CD4-positive, alpha-beta memory T cell (primary cell): ENCODE measurements around the gene GPR89A. TPM values are rescaled to one million over a fixed set of nuclear protein-coding genes. Genes with fewer than 3 reads are reported as not detected.
"Not testable (repeated sequence)": the region's sequence is repeated elsewhere in the genome, so short reads cannot be mapped to it uniquely, and the experiment has no call there.

Experiments used
- CTCF ChIA-PET: fragments of 350-600 bp; sonication (Branson Sonifier 250); formaldehyde crosslinking; loops from one replicate; lab custom pipeline; 2021; ENCODE audit warnings: inconsistent platforms; ENCODE audit not compliant: partially characterized antibody; lab: Charles Lee
- POLR2A ChIA-PET: fragments of 350-600 bp; sonication (Branson Sonifier 250); formaldehyde crosslinking; loops from one replicate; lab custom pipeline; 2021; ENCODE audit not compliant: partially characterized antibody; lab: Charles Lee
- DNase-seq, 5 donors: peaks; one replicate each; pipeline versions ENCODE4 v3.0.0 to v3.0.0-alpha.2; 2020 to 2022; ENCODE audit warnings: mixed read lengths in 1 of 5
- H3K27ac ChIP-seq: one replicate; pipeline ENCODE4 v1.7.0; 2013; ENCODE audit warnings: low read depth, low read length
- H3K27me3 ChIP-seq: 2 replicates; pipeline ENCODE4 v1.7.0; 2013; ENCODE audit warnings: mild to moderate bottlenecking, low read length, moderate library complexity; ENCODE audit not compliant: insufficient read depth
- H3K36me3 ChIP-seq: 2 replicates; pipeline ENCODE4 v1.7.0; 2013; ENCODE audit warnings: mild to moderate bottlenecking, low read length, moderate library complexity; ENCODE audit not compliant: insufficient read depth
- H3K4me1 ChIP-seq: 2 replicates; pipeline ENCODE4 v1.7.0; 2013; ENCODE audit warnings: mild to moderate bottlenecking, low read length, moderate library complexity; ENCODE audit not compliant: insufficient read depth
- H3K4me3 ChIP-seq, 2 donors: one replicate each; pipeline ENCODE4 v1.7.0; 2013; ENCODE audit warnings: low read length in 2 of 2, mild to moderate bottlenecking in 1 of 2
- H3K9me3 ChIP-seq, 2 donors: one replicate each; pipeline ENCODE4 v1.7.0; 2013; ENCODE audit warnings: low read length in 2 of 2, control low read depth in 1 of 2; ENCODE audit not compliant: control insufficient read depth in 1 of 2
- H3K27ac Mint-ChIP-seq, 7 donors: one replicate each; pipeline ENCODE4 v1.8.0; 2020 to 2021; ENCODE audit warnings: mixed read lengths in 7 of 7, mild to moderate bottlenecking in 6 of 7, inconsistent platforms in 3 of 7, moderate library complexity in 3 of 7
- H3K27me3 Mint-ChIP-seq, 2 donors: one replicate each; pipeline ENCODE4 v1.8.0; 2020 to 2021; ENCODE audit warnings: mixed read lengths in 2 of 2
- H3K36me3 Mint-ChIP-seq, 2 donors: one replicate each; pipeline ENCODE4 v1.8.0; 2020 to 2021; ENCODE audit warnings: mixed read lengths in 2 of 2, inconsistent platforms in 1 of 2, mild to moderate bottlenecking in 1 of 2
- H3K4me1 Mint-ChIP-seq, 4 donors: one replicate each; pipeline ENCODE4 v1.8.0; 2020 to 2021; ENCODE audit warnings: mixed read lengths in 4 of 4, mild to moderate bottlenecking in 1 of 4
- H3K4me3 Mint-ChIP-seq, 8 donors: one replicate each; pipeline ENCODE4 v1.8.0; 2020 to 2021; ENCODE audit warnings: mixed read lengths in 8 of 8, mild to moderate bottlenecking in 7 of 8, moderate library complexity in 6 of 8, inconsistent platforms in 3 of 8
- H3K9me3 Mint-ChIP-seq, 8 donors: one replicate each; pipeline ENCODE4 v1.8.0; 2020 to 2021; ENCODE audit warnings: mixed read lengths in 8 of 8, mild to moderate bottlenecking in 5 of 8, inconsistent platforms in 3 of 8, moderate library complexity in 1 of 8
- intact Hi-C: fragments of 100-400 bp; cut with micrococcal nuclease; formaldehyde crosslinking; loops from one replicate; pipeline ENCODE4 v1.15.1; 2023
- polyA plus RNA-seq, 2 donors: library from polyadenylated mRNA; unstranded; fragments of 300-500 nt; fragmentation: Illumina TruSeq; gene quantifications; one replicate each; pipeline ENCODE4 v1.2.3, GENCODE V29; 2021
- total RNA-seq, 2 experiments: library from RNA; stranded (reverse); gene quantifications; one replicate each; pipeline ENCODE4 v1.2.3, GENCODE V29; 2021

GPR89A gene
- total and polyA plus RNA-seq, 4 experiments from 2014 or later, result 20.4 to 32.8 (median 25.6) TPM

DNA sequence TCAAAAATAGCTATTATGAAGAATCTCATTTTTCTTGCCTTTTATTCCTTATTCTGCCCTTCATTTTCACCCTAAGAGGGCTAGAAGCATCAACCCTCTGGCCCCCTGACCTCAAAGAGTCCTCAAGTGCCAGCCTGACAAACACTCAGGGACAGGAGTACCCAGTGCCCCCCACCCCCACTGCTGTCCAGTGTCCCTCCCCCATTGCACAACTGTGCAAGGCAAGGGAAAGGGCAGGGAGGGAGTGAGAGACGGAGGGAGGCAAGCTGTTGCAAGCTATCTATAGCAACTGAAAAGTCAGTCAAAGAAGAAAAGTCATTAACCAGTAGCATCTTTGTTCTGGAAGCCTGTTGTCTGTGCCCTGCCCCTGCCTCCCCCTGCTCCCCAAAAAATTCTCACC lies 78.3 kb downstream of the GPR89A start:
- H3K36me3 Mint-ChIP-seq, H3K27me3 ChIP-seq, DNase-seq, H3K9me3 ChIP-seq, H3K4me3 ChIP-seq, POLR2A ChIA-PET, intact Hi-C loops, H3K9me3 Mint-ChIP-seq, H3K27ac ChIP-seq, H3K27ac Mint-ChIP-seq, CTCF ChIA-PET, H3K36me3 ChIP-seq, H3K4me3 Mint-ChIP-seq, H3K27me3 Mint-ChIP-seq: not testable (repeated sequence)
- peaks cover 23% of the 10 kb centered on the region for H3K4me1 ChIP-seq
- peaks cover 17 to 33% (median 28%) of the 10 kb centered on the region in 4 donors for H3K4me1 Mint-ChIP-seq

- ChIA-PET CTCF (interaction anchor here (1.2 kb wide), 1 partner anchor 32 kb away, joined by 4 read pairs; no protein-coding TSS in a partner anchor), POLR2A (no interaction called here)
- DNase-seq, result no peak
- Mint-ChIP-seq H3K27ac (peak overlapping the region in 6 of 7 donors; percentile 46 to 88 (median 55)), H3K36me3 (no peaks in the 10 kb centered on the region), H3K9me3 (no peaks in the 10 kb centered on the region), H3K27me3 (no peaks in the 10 kb centered on the region), H3K4me1 (peaks cover 18 to 42% (median 32%) of the 10 kb centered on the region in 4 donors), H3K4me3 (peak overlapping the region in 2 of 8 donors; percentile 18 to 51)
- Histone ChIP-seq H3K4me3 (no peak overlapping the region), H3K36me3 (no peaks in the 10 kb centered on the region), H3K27ac (no peak overlapping the region), H3K27me3 (no peaks in the 10 kb centered on the region), H3K9me3 (no peaks in the 10 kb centered on the region), H3K4me1 (peaks cover 27% of the 10 kb centered on the region)
- intact Hi-C loops, result no loop called here
Observed at GRCh38 chr1:145688328-145688727, 80.5 kb downstream of the GPR89A start.

- no peak for DNase-seq
- no peaks in the 10 kb centered on the region for H3K27me3 ChIP-seq
- H3K27ac ChIP-seq, result no peak overlapping the region
- Mint-ChIP-seq H3K4me3 (no peak overlapping the region), H3K27me3 (no peaks in the 10 kb centered on the region), H3K4me1 (peaks cover 18 to 42% (median 32%) of the 10 kb centered on the region in 4 donors), H3K9me3 (no peaks in the 10 kb centered on the region), H3K27ac (peak overlapping the region; percentile 38 to 96 (median 82)), H3K36me3 (no peaks in the 10 kb centered on the region)
- ChIA-PET POLR2A (no interaction called here), CTCF (interaction anchor here (1.2 kb wide), 1 partner anchor 32 kb away, joined by 4 read pairs; no protein-coding TSS in a partner anchor)
- H3K4me1 ChIP-seq, result peaks cover 27% of the 10 kb centered on the region
- H3K9me3 ChIP-seq, result no peaks in the 10 kb centered on the region
- H3K36me3 ChIP-seq, result no peaks in the 10 kb centered on the region
- intact Hi-C loops, result no loop called here
- no peak overlapping the region for H3K4me3 ChIP-seq
Observed at GRCh38 chr1:145688924-145689323, 81.1 kb downstream of the GPR89A start.

DNA sequence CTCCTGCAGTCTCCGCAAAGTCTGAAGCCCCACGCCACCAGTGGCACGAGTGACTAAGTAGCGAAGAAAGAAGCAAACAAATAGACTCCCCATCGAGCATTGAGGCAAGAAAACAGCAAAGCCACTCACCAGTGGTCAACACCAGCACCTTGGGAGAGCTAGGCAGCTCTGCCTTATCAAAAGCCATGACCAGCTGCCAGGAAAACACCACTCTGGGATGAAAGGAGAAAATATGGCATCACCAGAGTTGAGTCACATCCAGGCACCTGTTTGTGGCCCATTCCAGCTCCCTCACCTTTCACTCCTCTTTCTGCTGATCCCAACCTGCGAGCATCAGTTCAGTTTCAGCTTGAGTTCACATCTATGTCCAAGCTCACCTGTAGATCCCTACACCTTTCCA lies 82.1 kb downstream of the GPR89A start:
- intact Hi-C loops, result no loop called here
- Mint-ChIP-seq H3K36me3 (no peaks in the 10 kb centered on the region), H3K4me3 (peak overlapping the region in 7 of 8 donors; percentile 40 to 85 (median 66)), H3K9me3 (no peaks in the 10 kb centered on the region), H3K27me3 (no peaks in the 10 kb centered on the region), H3K4me1 (peaks cover 18 to 42% (median 32%) of the 10 kb centered on the region in 4 donors), H3K27ac (peak overlapping the region; percentile 38 to 96 (median 83))
- no peak for DNase-seq
- H3K9me3 ChIP-seq, result no peaks in the 10 kb centered on the region
- no peak overlapping the region for H3K4me3 ChIP-seq
- H3K36me3 ChIP-seq, result no peaks in the 10 kb centered on the region
- ChIA-PET POLR2A (interaction anchor here (1.1 kb wide), 1 partner anchor 31 kb away, joined by 3 read pairs; no protein-coding TSS in a partner anchor), CTCF (no interaction called here)
- H3K4me1 ChIP-seq, result peaks cover 27% of the 10 kb centered on the region
- H3K27ac ChIP-seq, result peak overlapping the region; percentile 7
- no peaks in the 10 kb centered on the region for H3K27me3 ChIP-seq

DNA sequence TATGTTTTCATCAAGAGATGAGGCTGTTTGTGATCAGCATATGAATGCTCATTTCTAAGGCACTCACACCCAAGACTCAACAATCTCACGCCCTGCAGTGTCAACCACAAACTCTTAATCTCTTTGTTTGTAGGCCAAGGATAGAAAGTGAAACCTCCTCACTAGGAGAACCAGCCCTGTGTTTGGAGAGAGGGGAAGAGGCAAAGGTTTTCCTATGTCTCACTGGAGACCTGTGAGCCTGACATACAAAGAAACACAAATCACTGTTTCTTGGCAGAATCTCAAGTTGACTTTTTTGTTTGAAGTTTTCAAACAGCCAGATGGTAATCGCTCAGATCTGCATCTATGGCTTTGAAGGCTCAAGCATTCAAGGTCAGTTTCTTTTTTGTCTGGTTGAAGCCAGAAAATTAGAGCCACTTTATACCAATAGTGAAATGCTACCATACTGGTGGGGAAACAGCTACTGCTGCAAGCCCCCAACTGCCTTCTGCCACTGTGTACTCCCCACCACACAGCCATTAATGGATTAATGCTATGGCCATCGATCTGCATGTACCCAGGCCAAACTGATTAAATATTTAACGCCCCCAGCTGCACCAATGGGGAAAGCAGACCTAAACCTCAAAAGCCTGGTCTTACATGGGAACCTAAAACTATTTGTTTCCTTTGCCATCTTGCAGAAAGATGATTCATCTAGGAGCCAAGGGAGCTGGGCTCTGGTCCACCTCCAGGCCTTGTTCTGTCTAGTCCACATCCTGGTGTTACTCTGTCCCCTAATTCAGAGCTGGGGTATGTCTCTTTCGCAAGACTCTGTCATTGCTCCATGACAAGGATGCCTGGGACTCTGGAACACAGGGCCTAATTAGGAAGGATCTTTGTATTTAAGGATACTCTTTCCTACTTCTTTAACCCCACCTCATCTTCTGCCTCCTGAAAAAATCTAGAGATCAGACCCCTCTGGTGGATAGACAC lies 83.1 kb downstream of the GPR89A start:
- Histone ChIP-seq H3K9me3 (no peaks in the 10 kb centered on the region), H3K27ac (peak overlapping the region; percentile 7), H3K4me1 (peaks cover 27% of the 10 kb centered on the region), H3K36me3 (no peaks in the 10 kb centered on the region), H3K4me3 (no peak overlapping the region), H3K27me3 (no peaks in the 10 kb centered on the region)
- intact Hi-C loops, result no loop called here
- Mint-ChIP-seq H3K27ac (peak overlapping the region; percentile 38 to 96 (median 83)), H3K9me3 (no peaks in the 10 kb centered on the region), H3K4me3 (peak overlapping the region; percentile 17 to 85 (median 66)), H3K27me3 (no peaks in the 10 kb centered on the region), H3K4me1 (peaks cover 18 to 42% (median 32%) of the 10 kb centered on the region in 4 donors), H3K36me3 (no peaks in the 10 kb centered on the region)
- CTCF ChIA-PET, result interaction anchor here (1.0 kb wide), 1 partner anchor 30 kb away, joined by 3 read pairs; no protein-coding TSS in a partner anchor
- POLR2A ChIA-PET, result no interaction called here
- peak; percentile 38 to 57 (median 52) for DNase-seq

GRCh38 chr1:145692785-145693443 lies 85.1 kb downstream of the GPR89A start:
- intact Hi-C loops, result no loop called here
- peaks cover 27% of the 10 kb centered on the region for H3K4me1 ChIP-seq
- no peaks in the 10 kb centered on the region for H3K9me3 Mint-ChIP-seq
- no peak overlapping the region for H3K27ac ChIP-seq
- H3K27me3 Mint-ChIP-seq, result no peaks in the 10 kb centered on the region
- H3K9me3 ChIP-seq, result no peaks in the 10 kb centered on the region
- no peaks in the 10 kb centered on the region for H3K36me3 ChIP-seq
- no peak overlapping the region for H3K4me3 Mint-ChIP-seq
- no peak for DNase-seq
- H3K4me3 ChIP-seq, result no peak overlapping the region
- H3K27ac Mint-ChIP-seq, result no peak overlapping the region
- peaks cover 18 to 41% (median 30%) of the 10 kb centered on the region in 4 donors for H3K4me1 Mint-ChIP-seq
- no peaks in the 10 kb centered on the region for H3K27me3 ChIP-seq
- ChIA-PET POLR2A (no interaction called here), CTCF (interaction anchor here (0.7 kb wide), 1 partner anchor 14 kb away, joined by 3 read pairs; the partner anchor contains the start of gene PDZK1)
- H3K36me3 Mint-ChIP-seq, result no peaks in the 10 kb centered on the region
